IMR-90 (cell line): ENCODE data around the gene TRAPPC3L. TPM values are rescaled to one million over a fixed set of nuclear protein-coding genes. Genes with fewer than 3 reads are reported as not detected.

Experiments used
- ATAC-seq: fragments of 200-7000 bp; cut with Tn5 transposase; 2 replicates; pipeline ENCODE4 v1.9.1; 2020; ENCODE audit warnings: low read depth, mild to moderate bottlenecking, moderate library complexity
- BruUV-seq: library from RNA; stranded (reverse); fragments of 400-500 nt; replicated peaks from 2 replicates; lab custom pipeline; 2021; lab: Mats Ljungman, UMichigan
- CTCF ChIA-PET: fragments of 300-600 bp; formaldehyde crosslinking; extraction: SDS; loops from one replicate; lab custom pipeline; 2021; ENCODE audit warnings: antibody characterized with exemption; lab: Yijun Ruan, JAX
- POLR2A ChIA-PET: fragments of 300-600 bp; sonication (Branson Sonifier 250); formaldehyde crosslinking; loops from one replicate; lab custom pipeline; 2022; ENCODE audit warnings: antibody characterized with exemption; ENCODE audit not compliant: unreplicated experiment; lab: Charles Lee
- DNase-seq: peaks from one replicate; pipeline ENCODE4 v3.0.0; 2013
- H2AFZ ChIP-seq: replicated peaks from 2 replicates; pipeline ENCODE3; 2013; ENCODE audit warnings: low read length, mild to moderate bottlenecking; ENCODE audit not compliant: poor library complexity
- H2AK5ac ChIP-seq: 2 replicates; pipeline ENCODE4 v1.6.1; 2013; ENCODE audit warnings: low read depth, low read length, inconsistent platforms
- H2AK9ac ChIP-seq: replicated peaks from 2 replicates; pipeline ENCODE3; 2013; ENCODE audit warnings: mild to moderate bottlenecking, low read depth, low read length, moderate library complexity; ENCODE audit not compliant: poor library complexity
- H2BK120ac ChIP-seq: 2 replicates; pipeline ENCODE4 v1.6.1; 2013; ENCODE audit warnings: low read depth, low read length, inconsistent platforms
- H2BK15ac ChIP-seq: 3 replicates; pipeline ENCODE4 v1.6.1; 2013; ENCODE audit warnings: low read depth, low read length, inconsistent platforms
- H2BK20ac ChIP-seq: 2 replicates; pipeline ENCODE4 v1.6.1; 2013; ENCODE audit warnings: low read depth, mild to moderate bottlenecking, inconsistent platforms, low read length, moderate library complexity
- H2BK5ac ChIP-seq: 2 replicates; pipeline ENCODE4 v1.6.1; 2013; ENCODE audit warnings: mild to moderate bottlenecking, low read depth, low read length, inconsistent platforms; ENCODE audit not compliant: poor library complexity, severe bottlenecking
- H3K14ac ChIP-seq: replicated peaks from 2 replicates; pipeline ENCODE4 v1.6.1; 2013; ENCODE audit warnings: low read depth, low read length, inconsistent platforms
- H3K18ac ChIP-seq: 2 replicates; pipeline ENCODE4 v1.6.1; 2013; ENCODE audit warnings: low read depth, low read length, control low read depth
- H3K23ac ChIP-seq: 2 replicates; pipeline ENCODE4 v1.6.1; 2013; ENCODE audit warnings: low read depth, low read length, inconsistent platforms
- H3K27ac ChIP-seq: 2 replicates; pipeline ENCODE4 v1.5.1; 2013; ENCODE audit warnings: mild to moderate bottlenecking, control low read depth, low read length; ENCODE audit not compliant: insufficient read depth
- H3K27me3 ChIP-seq: 2 replicates; pipeline ENCODE4 v1.6.1; 2013; ENCODE audit warnings: low read length; ENCODE audit not compliant: control insufficient read depth, insufficient read depth
- H3K36me3 ChIP-seq: 2 replicates; pipeline ENCODE4 v1.6.1; 2013; ENCODE audit warnings: low read length, mixed read lengths; ENCODE audit not compliant: control insufficient read depth, insufficient read depth
- H3K4ac ChIP-seq: 2 replicates; pipeline ENCODE4 v1.6.1; 2013; ENCODE audit warnings: low read depth, low read length, inconsistent platforms
- H3K4me1 ChIP-seq: 2 replicates; pipeline ENCODE4 v1.6.1; 2013; ENCODE audit warnings: low read length, mixed read lengths; ENCODE audit not compliant: control insufficient read depth, insufficient read depth
- H3K4me2 ChIP-seq: 2 replicates; pipeline ENCODE4 v1.6.1; 2013; ENCODE audit warnings: low read depth, mild to moderate bottlenecking, control low read depth, low read length, moderate library complexity
- H3K4me3 ChIP-seq: 2 replicates; pipeline ENCODE4 v1.5.1; 2013; ENCODE audit warnings: low read depth, mild to moderate bottlenecking, control low read depth, low read length, moderate library complexity; ENCODE audit not compliant: insufficient read depth
- H3K56ac ChIP-seq: 2 replicates; pipeline ENCODE4 v1.6.1; 2013; ENCODE audit warnings: low read length, inconsistent platforms; ENCODE audit not compliant: insufficient read depth; ENCODE audit errors: extremely low read depth
- H3K79me1 ChIP-seq, 2 experiments: 2 replicates each; pipeline ENCODE4 v1.6.1; 2013; ENCODE audit warnings: low read length in 2 of 2, inconsistent platforms in 1 of 2, low read depth in 1 of 2
- H3K9ac ChIP-seq: 2 replicates; pipeline ENCODE4 v1.6.1; 2013; ENCODE audit warnings: low read depth, low read length, control low read depth
- H3K9me1 ChIP-seq: 2 replicates; pipeline ENCODE4 v1.6.1; 2013; ENCODE audit warnings: low read length, inconsistent platforms; ENCODE audit not compliant: insufficient read depth
- H3K9me3 ChIP-seq: 2 replicates; pipeline ENCODE4 v1.6.1; 2013; ENCODE audit warnings: low read length; ENCODE audit not compliant: control insufficient read depth, insufficient read depth
- H4K20me1 ChIP-seq: 2 replicates; pipeline ENCODE4 v1.6.1; 2013; ENCODE audit warnings: low read length, inconsistent platforms; ENCODE audit not compliant: insufficient read depth
- H4K5ac ChIP-seq: 2 replicates; pipeline ENCODE4 v1.6.1; 2013; ENCODE audit warnings: mild to moderate bottlenecking, low read depth, low read length, control low read depth
- H4K8ac ChIP-seq, 2 experiments: 2 replicates each; pipeline ENCODE4 v1.6.1; 2013; ENCODE audit warnings: low read depth in 2 of 2, low read length in 2 of 2, control low read depth in 1 of 2, inconsistent platforms in 1 of 2
- H4K91ac ChIP-seq: 2 replicates; pipeline ENCODE4 v1.6.1; 2013; ENCODE audit warnings: low read depth, low read length, inconsistent platforms; ENCODE audit not compliant: insufficient read depth
- BHLHE40 ChIP-seq: fragments of 150-350 bp; IDR thresholded peaks from 2 replicates; pipeline ENCODE4 v1.6.1; 2016; ENCODE audit warnings: mild to moderate bottlenecking, low read depth, low read length
- CEBPB ChIP-seq: IDR thresholded peaks from 2 replicates; pipeline ENCODE4 v1.6.1; 2012; ENCODE audit warnings: low read depth, low read length, improper control_type of control experiment
- CHD1 ChIP-seq: IDR thresholded peaks from 2 replicates; pipeline ENCODE4 v1.6.1; 2012; ENCODE audit warnings: low read depth, low read length, improper control_type of control experiment
- CTCF ChIP-seq: conservative IDR thresholded peaks from 2 replicates; pipeline ENCODE4 v1.5.1; 2012; ENCODE audit warnings: mild to moderate bottlenecking, low read depth, low read length, improper control_type of control experiment
- MAFK ChIP-seq: IDR thresholded peaks from 2 replicates; pipeline ENCODE4 v1.6.1; 2012; ENCODE audit warnings: low read depth, low read length, improper control_type of control experiment
- MXI1 ChIP-seq: IDR thresholded peaks from 2 replicates; pipeline ENCODE4 v1.6.1; 2012; ENCODE audit warnings: low read depth, mild to moderate bottlenecking, low read length, moderate library complexity, borderline replicate concordance
- NFE2L2 ChIP-seq: fragments of 150-350 bp; IDR thresholded peaks from 2 replicates; pipeline ENCODE4 v1.6.1; 2016; ENCODE audit warnings: low read depth, mild to moderate bottlenecking, low read length
- POLR2A ChIP-seq: IDR thresholded peaks from 2 replicates; pipeline ENCODE4 v1.6.1; 2012; ENCODE audit warnings: mild to moderate bottlenecking, low read depth, low read length
- RAD21 ChIP-seq: IDR thresholded peaks from 2 replicates; pipeline ENCODE4 v1.6.1; 2012; ENCODE audit warnings: low read length, improper control_type of control experiment
- RFX5 ChIP-seq: IDR thresholded peaks from 2 replicates; pipeline ENCODE4 v1.8.0; 2012; ENCODE audit warnings: low read depth, mild to moderate bottlenecking, low read length, moderate library complexity
- USF2 ChIP-seq: fragments of 150-350 bp; IDR thresholded peaks from 2 replicates; pipeline ENCODE4 v1.6.1; 2017; ENCODE audit warnings: mild to moderate bottlenecking, antibody characterized with exemption, low read length, low read depth
- WGBS, 2 experiments: methylation state at CpG; one replicate each; pipeline versions ENCODE4 v1.1.5 to v1.1.7; 2013; ENCODE audit warnings: missing lambda C conversion rate in 2 of 2; ENCODE audit not compliant: insufficient read length in 1 of 2; ENCODE audit errors: extremely low coverage in 2 of 2; 5-methylcytosine and 5-hydroxymethylcytosine counted together
- dilution Hi-C: fragments of 300-500 bp; cut with HindIII; formaldehyde crosslinking; loops from one replicate; pipeline ENCODE4 v1.14.3; 2018; ENCODE audit warnings: low sequenced_read_pairs; ENCODE audit not compliant: unreplicated experiment
- in situ Hi-C: fragments of 300-500 bp; cut with MboI; formaldehyde crosslinking; loops from 3 replicates; pipeline ENCODE4 v1.14.3; 2019; ENCODE audit warnings: low sequenced_read_pairs, inconsistent platforms, mixed read lengths
- intact Hi-C: fragments of 100-400 bp; cut with micrococcal nuclease; formaldehyde crosslinking; loops from 2 replicates; pipeline ENCODE4 v1.10.0; 2022
- polyA plus RNA-seq, 3 experiments: library from polyadenylated mRNA; depleted of rRNA; stranded (reverse); fragments of >200 nt; gene quantifications; 2 replicates each; pipeline ENCODE4 v1.2.3, GENCODE V29; 2012; ENCODE audit warnings: low replicate concordance in 1 of 3
- total RNA-seq: library from RNA; depleted of rRNA; stranded (reverse); fragments of >200 nt; gene quantifications from 2 replicates; pipeline ENCODE4 v1.2.3, GENCODE V29; 2012

TRAPPC3L gene
- total and polyA plus RNA-seq, 2 of the 4 experiments (the other 2 are of a cell fraction): 0.03 TPM; not detected in 1

DNA sequence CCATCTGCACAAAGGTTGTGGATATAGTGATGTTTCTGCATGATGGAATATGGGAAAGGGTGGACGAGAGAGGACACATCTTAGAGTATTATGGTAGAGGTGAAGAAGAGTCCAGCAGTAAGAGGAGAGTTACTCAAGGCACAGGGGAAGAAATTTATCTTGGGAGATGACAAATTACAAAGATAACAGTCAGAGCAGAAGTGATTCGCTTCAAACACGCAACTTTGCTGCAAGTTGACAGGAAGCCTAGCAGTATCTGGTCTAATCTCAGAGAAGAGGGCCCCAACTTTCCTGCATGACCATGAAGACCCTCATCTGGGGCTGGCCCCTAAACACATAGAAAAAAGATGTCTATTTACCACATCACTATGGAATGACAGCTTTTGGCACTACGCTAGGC lies 85.6 kb downstream of the TRAPPC3L start:
- Histone ChIP-seq H2AK5ac (no peak overlapping the region), H3K56ac (no peak overlapping the region), H4K8ac (no peak overlapping the region), H4K91ac (no peak overlapping the region), H3K9me1 (no peaks in the 10 kb centered on the region), H3K4ac (no peak overlapping the region), H3K23ac (no peak overlapping the region), H2BK120ac (no peak overlapping the region), H3K14ac (no peak overlapping the region), H2AFZ (no peak overlapping the region), H2BK20ac (no peak overlapping the region), H3K9ac (no peak overlapping the region), H4K20me1 (no peaks in the 10 kb centered on the region), H2AK9ac (no peak overlapping the region), H3K4me1 (no peaks in the 10 kb centered on the region; the same call in 1 of the 2 replicates), H3K18ac (no peak overlapping the region), H2BK5ac (no peak overlapping the region), H3K4me2 (no peak overlapping the region), H3K4me3 (no peak overlapping the region), H4K5ac (no peak overlapping the region), H2BK15ac (no peak overlapping the region), H3K27ac (no peak overlapping the region), H3K9me3 (0 out of 2 replicates have a peak, but pooled peaks cover 1% of the 10 kb centered on the region), H3K79me1 (no peaks in the 10 kb centered on the region), H3K27me3 (peaks cover 9% of the 10 kb centered on the region), H3K36me3 (no peaks in the 10 kb centered on the region)
- no peak for ATAC-seq
- 78% methylated on average over 1 of the region's 4 CpGs; no CpG with 5 or more reads in 1 of the 2 experiments for WGBS, 2 experiments
- intact Hi-C loops: no loop called here
- ChIA-PET CTCF (no interaction called here), POLR2A (no interaction called here)
- in situ Hi-C loops: no loop called here
- dilution Hi-C loops: no loop called here
- BruUV-seq: no TSS peak
- no peak for DNase-seq
- TF ChIP-seq RFX5 (no peak), MXI1 (no peak), CEBPB (no peak), MAFK (no peak), POLR2A (no peak), RAD21 (no peak), BHLHE40 (no peak), NFE2L2 (no peak), CTCF (no peak), CHD1 (no peak), USF2 (no peak)
